Measurements from ENCODE around the gene NOP9. TPM values are rescaled to one million over a fixed set of nuclear protein-coding genes. Genes with fewer than 3 reads are reported as not detected.

The NOP9 gene
- total and polyA plus RNA-seq, 2 experiments from 2014 or later = 2.5 to 23.7 TPM

DNA sequence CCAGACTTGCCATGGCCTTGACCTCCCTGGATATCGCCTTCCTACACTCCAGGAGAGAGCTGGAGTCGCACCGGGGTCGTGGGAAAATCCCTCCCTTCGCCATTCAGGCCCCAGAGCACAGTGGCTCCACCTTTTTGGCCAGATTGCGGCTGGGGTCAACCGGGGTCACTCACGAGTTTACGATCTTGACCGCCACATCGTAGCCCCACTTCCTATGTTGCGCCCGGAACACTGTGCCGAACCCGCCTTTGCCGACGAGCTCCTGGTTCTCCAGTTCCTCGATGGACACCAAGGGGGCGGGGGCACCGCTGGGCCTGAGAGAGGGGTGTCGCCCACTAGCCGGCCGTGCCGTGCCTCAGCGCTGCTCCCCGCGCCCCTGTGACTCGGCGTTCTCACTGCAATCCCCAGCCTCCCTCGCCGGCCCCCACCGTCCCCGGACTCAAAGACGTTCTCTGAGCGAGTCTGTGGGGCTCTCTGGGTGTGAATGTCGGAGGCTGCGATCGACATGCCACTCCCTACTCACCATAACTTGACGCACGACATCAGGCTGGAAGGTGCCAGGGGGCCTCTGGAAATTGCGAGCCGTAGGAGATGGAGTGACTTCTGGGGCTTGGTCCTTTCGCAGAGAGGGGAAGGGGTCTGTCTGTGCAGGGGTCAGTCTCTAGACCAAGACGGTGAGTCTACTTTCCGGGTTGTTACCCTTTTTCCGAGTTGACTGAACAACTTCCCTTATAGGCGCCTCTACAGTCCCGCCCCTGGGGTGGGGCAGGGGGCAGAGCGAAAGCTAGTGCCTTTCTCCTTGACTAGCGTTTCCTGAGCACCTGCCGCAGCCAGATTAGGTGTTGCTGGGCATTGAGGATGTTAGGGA lies 39.9 kb downstream of the NOP9 start, which contains the start of gene RIPK3:
Gene RIPK3, minus strand, starts transcription at position 708 of the 868 bp plus-strand sequence. Its CDS starts 165 bp downstream, at position 543.
- Histone ChIP-seq H3K79me2 (ENCODE audit: insufficient read depth) (no peaks in the 10 kb centered on the region), H3K9me2 (ENCODE audit: insufficient read depth) (no peaks in the 10 kb centered on the region), H3K27ac (no peak within 1 kb of the TSS), H3K36me3 (ENCODE audit: low read depth) (no peaks in the 10 kb centered on the region), H4K20me1 (ENCODE audit: insufficient read depth) (no peaks in the 10 kb centered on the region), H3K27me3 (replicated peaks; ENCODE audit: insufficient read depth) (no peaks in the 10 kb centered on the region), H2AFZ (peak within 1 kb of the TSS; percentile 90), H3K9me3 (ENCODE audit: low read depth) (no peaks in the 10 kb centered on the region), H3K4me1 (ENCODE audit: insufficient read depth) (no peaks in the 10 kb centered on the region), H3K4me3 (peak within 1 kb of the TSS; percentile 73), H3F3A (ENCODE audit: insufficient read depth) (no peaks in the 10 kb centered on the region), H3K4me2 (ENCODE audit: unreplicated experiment) (peak within 1 kb of the TSS; percentile 83), H3K9ac (peak within 1 kb of the TSS; percentile 62)
- DNase-seq = peak; percentile 42
- 7 to 11% methylated on average over 36 to 51 of the region's 51 CpGs for WGBS, 2 experiments (ENCODE audit: low coverage in 1 of 2, low lambda C conversion rate in 2 of 2, missing lambda C conversion rate in 2 of 2)
- no peak for TF ChIP-seq EZH2phosphoT487 (IDR thresholded peaks at IDR 0.05; ENCODE audit: insufficient read depth, low read depth)
- TF ChIP-seq EZH2 (IDR thresholded peaks at IDR 0.05; ENCODE audit: insufficient read depth, poor library complexity, severe bottlenecking) = no peak
- in situ Hi-C loops (cut with MboI) = loop anchor here (5.0 kb wide), 1 partner anchor 98 kb away; no protein-coding TSS in a partner anchor

DNA sequence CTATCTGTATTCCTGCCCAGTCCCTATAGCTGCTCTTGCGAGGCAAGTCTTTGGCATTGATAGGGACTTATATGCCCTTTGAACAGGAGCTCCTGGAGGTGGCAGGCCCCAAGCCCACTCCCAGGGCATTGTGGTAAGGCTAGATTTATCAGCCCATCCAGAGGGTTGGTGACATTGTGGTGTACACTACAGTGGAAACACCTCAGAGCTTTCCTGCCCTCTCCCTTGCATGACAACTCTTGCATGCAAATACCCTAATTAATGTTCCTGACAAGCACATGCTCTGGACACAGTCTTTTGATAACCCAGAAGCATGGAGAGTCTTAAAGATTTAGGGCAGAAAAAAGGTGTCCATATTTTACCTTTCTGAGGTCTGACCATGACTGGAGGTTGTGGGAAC lies 41.0 kb downstream of the NOP9 start:
- no peak for TF ChIP-seq EZH2 (IDR thresholded peaks at IDR 0.05; ENCODE audit: insufficient read depth, poor library complexity, severe bottlenecking)
- no peak for TF ChIP-seq EZH2phosphoT487 (IDR thresholded peaks at IDR 0.05; ENCODE audit: insufficient read depth, low read depth)
- no peaks in the 10 kb centered on the region for H3F3A ChIP-seq (ENCODE audit: insufficient read depth)
- H3K4me3 ChIP-seq = no peak overlapping the region
- H3K4me1 ChIP-seq (ENCODE audit: insufficient read depth) = no peaks in the 10 kb centered on the region
- no peaks in the 10 kb centered on the region for H3K9me3 ChIP-seq (ENCODE audit: low read depth)
- no peak for DNase-seq
- no peaks in the 10 kb centered on the region for H3K36me3 ChIP-seq (ENCODE audit: low read depth)
- no peaks in the 10 kb centered on the region for H3K9me2 ChIP-seq (ENCODE audit: insufficient read depth)
- no peak overlapping the region for H3K4me2 ChIP-seq (ENCODE audit: unreplicated experiment)
- H2AFZ ChIP-seq = no peak overlapping the region
- no peak overlapping the region for H3K27ac ChIP-seq
- no peaks in the 10 kb centered on the region for H4K20me1 ChIP-seq (ENCODE audit: insufficient read depth)
- no peaks in the 10 kb centered on the region for H3K27me3 ChIP-seq (replicated peaks; ENCODE audit: insufficient read depth)
- no peak overlapping the region for H3K9ac ChIP-seq
- in situ Hi-C loops (cut with MboI) = no loop called here
- no peaks in the 10 kb centered on the region for H3K79me2 ChIP-seq (ENCODE audit: insufficient read depth)
- WGBS, 2 experiments (ENCODE audit: low coverage in 1 of 2, low lambda C conversion rate in 2 of 2, missing lambda C conversion rate in 2 of 2) = 69% methylated on average over 1 of the region's 1 CpG; no CpG with 5 or more reads in 1 of the 2 experiments

DNA sequence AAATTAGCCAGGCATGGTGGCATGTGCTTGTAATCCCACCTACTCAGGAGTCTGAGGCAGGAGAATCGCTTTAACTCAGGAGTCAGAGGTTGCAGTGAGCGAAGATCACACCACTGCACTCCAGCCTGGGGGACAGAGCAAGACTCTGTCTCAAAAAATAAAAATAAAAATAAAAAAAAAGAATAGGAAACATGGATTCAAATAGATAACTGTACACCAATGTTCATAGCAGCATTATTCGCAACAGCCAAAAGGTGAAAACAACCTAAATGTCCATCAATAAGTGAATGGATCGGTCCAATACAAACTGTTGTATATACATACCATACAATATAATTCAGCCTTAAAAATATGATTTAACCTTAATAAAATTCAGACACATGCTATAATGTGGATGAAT lies 43.2 kb downstream of the NOP9 start:
- Histone ChIP-seq H3K27ac (no peak overlapping the region), H3K4me2 (ENCODE audit: unreplicated experiment) (no peak overlapping the region), H3K4me1 (ENCODE audit: insufficient read depth) (no peaks in the 10 kb centered on the region), H2AFZ (no peak overlapping the region), H3K79me2 (ENCODE audit: insufficient read depth) (no peaks in the 10 kb centered on the region), H3K27me3 (replicated peaks; ENCODE audit: insufficient read depth) (no peaks in the 10 kb centered on the region), H4K20me1 (ENCODE audit: insufficient read depth) (no peaks in the 10 kb centered on the region), H3K36me3 (ENCODE audit: low read depth) (no peaks in the 10 kb centered on the region), H3K4me3 (no peak overlapping the region), H3K9me3 (ENCODE audit: low read depth) (no peaks in the 10 kb centered on the region), H3F3A (ENCODE audit: insufficient read depth) (no peaks in the 10 kb centered on the region), H3K9ac (no peak overlapping the region), H3K9me2 (ENCODE audit: insufficient read depth) (no peaks in the 10 kb centered on the region)
- DNase-seq = no peak
- no peak for TF ChIP-seq EZH2phosphoT487 (IDR thresholded peaks at IDR 0.05; ENCODE audit: insufficient read depth, low read depth)
- TF ChIP-seq EZH2 (IDR thresholded peaks at IDR 0.05; ENCODE audit: insufficient read depth, poor library complexity, severe bottlenecking) = no peak
- 66 to 71% methylated on average over 4 of the region's 4 CpGs for WGBS, 2 experiments (ENCODE audit: low coverage in 1 of 2, low lambda C conversion rate in 2 of 2, missing lambda C conversion rate in 2 of 2)
- in situ Hi-C loops (cut with MboI) = no loop called here

DNA sequence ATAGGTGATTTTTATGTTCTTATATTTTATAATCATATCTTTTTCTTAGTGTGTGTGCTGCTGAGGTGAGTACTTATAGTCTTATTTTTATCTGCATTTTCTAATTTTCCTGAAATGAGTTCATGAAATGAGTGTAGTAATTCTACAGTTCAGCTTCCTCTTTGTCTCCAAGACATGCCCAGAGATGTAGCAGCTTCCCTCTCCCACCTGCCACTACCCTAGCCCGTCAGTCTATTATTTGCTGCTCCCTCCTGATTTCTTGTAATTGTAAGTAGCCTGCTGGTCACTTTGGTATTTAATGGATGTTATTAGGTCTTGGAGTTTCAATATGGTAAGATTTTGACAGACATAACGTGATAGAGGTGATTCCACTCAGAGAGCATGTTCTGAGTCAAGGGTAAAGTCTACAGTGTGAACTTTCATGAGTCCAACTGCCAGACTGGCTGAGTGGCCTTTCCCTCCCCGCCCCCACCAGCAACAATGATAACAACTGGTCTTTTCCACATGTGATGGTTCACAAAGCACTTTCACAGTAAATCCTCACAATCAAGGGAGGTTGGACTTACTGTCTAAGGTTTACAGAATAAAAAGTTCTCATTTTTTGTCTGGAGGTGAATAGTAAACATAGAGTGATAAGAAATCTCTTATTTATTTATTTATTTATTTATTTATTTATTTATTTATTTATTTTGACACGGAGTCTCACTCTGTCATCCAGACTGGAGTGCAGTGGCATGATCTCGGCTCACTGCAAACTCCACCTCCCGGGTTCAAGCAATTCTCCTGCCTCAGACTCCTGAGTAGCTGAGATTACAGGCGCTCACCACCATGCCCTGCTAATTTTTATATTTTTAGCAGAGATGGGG lies 44.4 kb downstream of the NOP9 start:
- in situ Hi-C loops (cut with MboI) = no loop called here
- Histone ChIP-seq H3K27ac (no peak overlapping the region), H4K20me1 (ENCODE audit: insufficient read depth) (no peaks in the 10 kb centered on the region), H3K9ac (no peak overlapping the region), H2AFZ (no peak overlapping the region), H3K27me3 (replicated peaks; ENCODE audit: insufficient read depth) (no peaks in the 10 kb centered on the region), H3K4me2 (ENCODE audit: unreplicated experiment) (no peak overlapping the region), H3F3A (ENCODE audit: insufficient read depth) (no peaks in the 10 kb centered on the region), H3K36me3 (ENCODE audit: low read depth) (no peaks in the 10 kb centered on the region), H3K4me3 (no peak overlapping the region), H3K4me1 (ENCODE audit: insufficient read depth) (no peaks in the 10 kb centered on the region), H3K79me2 (ENCODE audit: insufficient read depth) (no peaks in the 10 kb centered on the region), H3K9me2 (ENCODE audit: insufficient read depth) (no peaks in the 10 kb centered on the region), H3K9me3 (ENCODE audit: low read depth) (no peaks in the 10 kb centered on the region)
- 80 to 81% methylated on average over 7 of the region's 7 CpGs for WGBS, 2 experiments (ENCODE audit: low coverage in 1 of 2, low lambda C conversion rate in 2 of 2, missing lambda C conversion rate in 2 of 2)
- no peak for TF ChIP-seq EZH2phosphoT487 (IDR thresholded peaks at IDR 0.05; ENCODE audit: insufficient read depth, low read depth)
- no peak for TF ChIP-seq EZH2 (IDR thresholded peaks at IDR 0.05; ENCODE audit: insufficient read depth, poor library complexity, severe bottlenecking)
- DNase-seq = peak; percentile 39

Data from GM23248 (cell line).